NCI-H2227 treated with DMSO at 0.1 percent for 48 hours (cell line): Measurements from ENCODE around the gene WAC.
"Not testable (repeated sequence)": the region's sequence is repeated elsewhere in the genome, so short reads cannot be mapped to it uniquely, and the experiment has no call there.

Experiments
- DNase-seq: peaks from one replicate; lab custom pipeline; 2025; lab: John Stamatoyannopoulos, UW

WAC gene

DNA sequence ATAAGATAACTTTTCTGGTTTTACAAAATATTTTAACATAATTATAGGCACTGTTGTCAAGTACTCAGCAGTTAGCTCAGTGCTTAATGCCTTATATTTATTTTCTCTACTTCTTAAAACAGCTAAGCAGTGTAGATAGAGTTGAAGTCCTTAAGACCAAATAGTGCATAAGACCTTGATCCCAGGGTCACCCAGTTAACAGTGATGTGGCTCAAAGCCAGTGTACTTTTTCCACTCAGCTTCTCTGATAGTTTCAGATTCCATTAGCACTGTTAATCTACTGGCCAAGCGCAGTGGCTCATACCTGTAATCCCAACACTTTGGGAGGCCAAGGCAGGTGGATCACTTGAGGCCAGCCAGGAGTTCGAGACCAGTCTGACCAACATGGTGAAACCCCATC, 83.6 kb downstream of the WAC start:
- DNase-seq = no peak

DNA sequence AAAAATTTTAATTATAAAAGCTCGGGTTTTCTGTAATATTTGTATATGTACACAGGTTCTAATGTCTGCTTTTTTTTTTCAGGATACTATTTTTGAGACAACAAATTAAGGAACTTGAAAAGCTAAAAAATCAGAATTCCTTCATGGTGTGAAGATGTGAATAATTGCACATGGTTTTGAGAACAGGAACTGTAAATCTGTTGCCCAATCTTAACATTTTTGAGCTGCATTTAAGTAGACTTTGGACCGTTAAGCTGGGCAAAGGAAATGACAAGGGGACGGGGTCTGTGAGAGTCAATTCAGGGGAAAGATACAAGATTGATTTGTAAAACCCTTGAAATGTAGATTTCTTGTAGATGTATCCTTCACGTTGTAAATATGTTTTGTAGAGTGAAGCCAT, 86.5 kb downstream of the WAC start:
- DNase-seq = no peak

DNA sequence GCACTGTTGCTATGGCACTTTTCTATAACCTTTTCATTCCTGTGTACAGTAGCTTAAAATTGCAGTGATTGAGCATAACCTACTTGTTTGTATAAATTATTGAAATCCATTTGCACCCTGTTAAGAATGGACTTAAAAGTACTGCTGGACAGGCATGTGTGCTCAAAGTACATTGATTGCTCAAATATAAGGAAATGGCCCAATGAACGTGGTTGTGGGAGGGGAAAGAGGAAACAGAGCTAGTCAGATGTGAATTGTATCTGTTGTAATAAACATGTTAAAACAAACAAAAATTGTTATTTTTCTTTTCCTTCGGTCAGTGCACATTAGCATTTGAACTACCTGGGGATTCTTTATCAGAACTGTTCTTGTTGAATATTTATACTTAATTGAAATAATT, 87.3 kb downstream of the WAC start:
- DNase-seq = no peak

DNA sequence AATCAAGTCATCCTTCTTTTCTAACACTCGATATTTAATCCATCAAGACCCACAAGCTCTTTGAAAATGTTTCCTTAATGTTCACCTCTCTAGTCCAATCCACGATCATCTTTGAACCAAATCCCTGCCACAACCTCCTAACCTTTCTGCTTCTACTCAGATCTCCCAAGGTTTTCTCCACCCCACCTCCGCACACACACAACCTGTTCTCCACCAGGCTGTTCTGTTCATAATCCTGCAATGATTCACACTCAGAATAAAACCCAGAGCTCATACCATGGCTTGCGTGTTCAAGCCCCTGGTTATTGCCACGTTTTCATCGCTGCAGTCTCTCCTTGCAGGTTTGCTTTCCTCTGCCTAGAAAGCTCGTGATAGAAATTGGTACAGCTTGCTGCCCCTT, 90.6 kb downstream of the WAC start:
- DNase-seq = no peak

DNA sequence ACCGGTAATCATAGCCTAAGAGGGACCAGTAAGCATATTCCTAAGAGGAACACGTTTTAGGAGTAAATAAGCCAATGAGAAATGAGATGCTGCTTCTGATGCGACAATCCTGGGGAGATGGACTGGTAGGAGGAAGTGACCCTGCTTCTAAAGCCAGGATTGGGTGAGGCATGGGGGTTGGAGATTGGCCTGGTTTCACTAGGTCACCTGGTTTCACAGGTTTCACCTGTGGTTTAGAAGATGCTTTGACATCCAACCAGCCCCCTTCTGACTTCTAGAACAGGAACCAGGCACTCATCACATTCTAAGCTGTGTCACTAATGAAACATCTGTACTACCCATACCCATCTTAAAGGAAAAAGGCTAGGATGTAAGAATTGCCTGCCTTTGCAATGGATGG, 91.4 kb downstream of the WAC start:
- DNase-seq = no peak

DNA sequence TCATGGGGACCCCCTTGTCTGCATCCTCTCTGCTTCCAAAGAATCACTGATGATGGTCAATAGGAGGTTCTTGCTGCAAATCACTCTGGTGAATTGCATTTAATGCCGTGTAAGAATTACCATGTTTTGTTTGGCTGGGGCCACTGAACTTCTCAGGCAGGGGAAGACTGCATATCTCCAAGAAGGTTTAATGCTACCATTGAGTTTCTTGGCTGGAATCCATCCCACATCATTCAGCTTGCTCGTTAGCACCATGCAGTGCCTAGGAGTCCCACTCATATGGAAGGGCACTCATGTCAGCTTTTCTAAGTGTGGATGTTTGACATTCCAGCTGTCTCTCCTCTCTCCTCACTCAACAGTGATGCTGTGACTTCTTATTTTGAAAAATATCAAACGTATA, 94.2 kb downstream of the WAC start:
- DNase-seq = no peak

DNA sequence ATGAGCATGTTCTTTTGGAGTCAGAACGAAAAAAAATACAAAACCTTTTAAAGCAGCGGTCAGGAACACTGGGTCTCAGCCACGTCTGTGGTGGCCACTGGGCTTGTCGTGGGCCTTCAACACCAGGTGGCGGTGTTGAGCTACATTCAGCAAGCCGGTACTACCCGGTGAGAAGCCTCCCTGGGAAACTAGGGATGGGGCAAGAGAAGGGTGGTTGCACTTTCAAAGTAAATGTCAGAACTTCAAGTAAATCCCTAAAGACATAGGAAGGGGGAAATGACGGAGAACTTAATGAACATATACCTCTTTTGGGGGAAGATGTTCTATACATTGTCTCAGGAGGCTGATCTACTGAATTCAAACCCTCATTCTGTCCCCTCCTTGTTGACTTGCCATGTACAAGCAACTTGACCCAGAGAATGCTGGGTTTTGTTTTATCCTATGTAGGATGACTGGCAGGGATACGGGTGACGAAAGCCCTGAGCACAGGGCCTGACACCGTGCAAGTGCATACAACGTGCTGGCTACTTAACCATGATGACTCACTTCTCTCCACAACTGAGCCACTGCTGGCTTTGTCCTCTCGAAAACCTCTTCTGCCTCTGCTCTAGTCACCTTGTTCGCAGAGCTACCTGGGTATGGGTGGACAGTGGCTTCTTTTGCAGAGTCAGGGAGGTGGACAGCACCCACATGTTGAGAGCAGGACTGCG, 95.4 kb downstream of the WAC start:
- DNase-seq = peak; percentile 23

DNA sequence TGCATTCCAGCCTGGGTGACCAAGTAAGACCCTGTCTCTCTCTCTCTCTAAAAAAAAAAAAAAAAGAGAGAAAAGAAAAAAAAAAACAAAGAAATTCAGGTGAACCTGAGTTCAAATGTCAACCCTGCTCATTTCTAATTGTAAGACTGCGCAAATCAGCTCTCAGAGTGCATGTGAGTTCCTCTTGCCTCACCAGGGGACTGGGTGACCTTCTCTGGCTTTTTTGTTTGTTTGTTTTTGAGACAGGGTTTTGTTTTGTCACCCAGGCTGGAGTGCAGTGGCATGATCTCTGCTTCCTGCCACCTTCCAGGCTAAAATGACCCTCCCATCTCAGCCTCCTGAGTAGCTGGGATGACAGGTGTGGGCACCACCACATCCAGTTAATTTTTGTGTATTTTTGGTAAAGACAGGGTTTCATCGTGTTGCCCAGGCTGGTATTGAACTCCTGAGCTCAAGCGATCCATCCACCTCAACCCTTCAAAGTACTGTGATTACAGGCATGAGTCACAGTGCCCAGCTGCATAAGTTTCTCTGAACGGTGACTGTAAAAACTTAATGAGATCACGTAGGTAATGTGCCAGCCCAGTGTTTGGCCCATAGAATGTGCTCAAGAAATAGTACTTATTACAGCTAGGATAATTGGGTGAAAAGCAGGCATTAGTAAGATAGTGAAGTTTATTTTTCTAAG, 99.1 kb downstream of the WAC start:
- DNase-seq = no peak

DNA sequence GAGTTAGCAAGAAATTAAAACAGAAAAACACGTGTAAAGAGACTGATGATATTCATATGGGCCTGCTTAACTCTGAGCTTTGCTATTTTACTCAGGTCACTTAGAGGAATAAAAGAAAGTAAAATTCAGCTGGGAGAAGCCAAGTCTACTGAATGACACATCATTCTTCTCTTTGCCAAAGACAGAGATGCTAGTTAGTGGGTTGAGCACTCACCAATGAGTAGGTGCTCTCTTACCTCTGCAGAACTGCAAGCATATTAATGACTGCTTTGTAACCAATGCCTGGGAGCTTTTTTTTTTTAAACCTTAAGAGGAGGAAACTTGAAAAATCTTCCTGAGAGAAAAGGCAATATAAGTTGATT, 99.6 kb downstream of the WAC start:
- no peak for DNase-seq

DNA sequence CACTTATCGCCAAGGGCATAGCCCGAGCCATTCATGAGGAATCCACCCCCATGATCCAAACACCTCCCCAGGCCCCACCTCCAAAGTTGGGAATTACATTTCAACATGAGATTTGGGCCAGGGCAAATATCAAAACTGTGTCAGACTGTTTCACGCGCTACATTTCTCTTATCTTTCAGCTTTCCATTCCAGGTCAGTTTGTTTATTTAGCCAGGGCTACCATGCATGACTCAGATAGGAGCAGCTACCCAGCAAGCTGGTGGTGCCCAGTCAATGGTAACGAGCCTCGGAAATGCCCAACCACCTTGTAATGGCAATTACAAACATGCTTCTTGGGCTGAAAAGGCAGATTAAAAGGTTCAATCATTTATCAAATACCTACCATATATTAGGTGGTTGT, 100.8 kb downstream of the WAC start:
- DNase-seq = no peak

DNA sequence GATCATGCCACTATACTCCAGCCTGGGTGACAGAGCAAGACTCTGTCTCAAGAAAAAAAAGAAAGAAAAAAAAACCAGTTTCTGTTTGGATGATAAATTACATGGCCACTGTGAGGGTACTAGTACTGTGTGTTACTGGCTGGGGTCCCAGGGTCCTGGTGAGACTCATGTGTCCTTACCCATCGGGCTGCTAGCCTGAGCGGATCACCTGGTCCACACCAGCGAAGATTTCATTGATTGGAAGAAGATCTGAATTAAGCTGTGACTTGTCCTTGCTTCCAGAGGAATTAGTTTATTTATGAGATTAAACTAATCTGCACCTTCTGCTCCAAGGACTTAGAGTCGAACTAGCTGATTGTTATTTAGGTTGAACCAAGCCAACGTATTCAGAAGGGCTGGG, 104.4 kb downstream of the WAC start:
- no peak for DNase-seq

DNA sequence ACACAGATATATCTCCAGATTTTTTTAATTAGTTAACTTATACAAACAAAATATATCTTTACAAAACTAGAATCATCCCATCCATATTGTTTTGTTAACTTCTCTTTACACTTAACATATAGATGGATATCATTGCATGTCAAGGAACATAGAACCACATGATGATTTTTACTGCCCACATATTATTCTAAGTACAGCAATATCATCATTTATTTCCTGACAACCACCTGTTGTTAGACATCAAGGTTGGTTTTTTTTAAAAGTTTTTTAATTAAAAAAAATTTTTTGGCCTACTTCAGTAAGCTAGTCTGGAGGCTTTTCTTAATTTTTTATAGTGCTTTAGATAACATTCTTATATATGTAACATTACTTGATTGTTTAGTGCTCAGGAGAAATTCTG, 105.5 kb downstream of the WAC start:
- DNase-seq = no peak

DNA sequence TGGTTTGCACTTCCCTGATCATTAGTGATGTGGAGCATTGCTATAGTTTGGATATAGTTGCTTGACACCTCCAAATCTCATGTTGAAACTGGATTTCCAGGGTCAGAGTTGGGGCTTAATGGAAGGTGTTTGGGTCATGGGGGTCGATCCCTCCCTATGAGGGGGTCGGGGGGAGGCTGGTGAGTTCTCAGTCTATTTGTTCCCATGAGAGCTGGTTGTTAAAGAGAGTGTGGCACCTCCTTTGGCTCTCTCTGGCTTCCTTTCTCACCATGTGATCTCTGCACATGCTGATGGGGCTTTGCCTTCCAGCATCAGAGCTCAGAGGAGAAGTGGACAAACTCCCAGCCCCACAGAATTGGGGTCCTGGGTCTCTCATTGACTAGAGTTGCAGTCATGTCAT, 107.6 kb downstream of the WAC start:
- DNase-seq = no peak

DNA sequence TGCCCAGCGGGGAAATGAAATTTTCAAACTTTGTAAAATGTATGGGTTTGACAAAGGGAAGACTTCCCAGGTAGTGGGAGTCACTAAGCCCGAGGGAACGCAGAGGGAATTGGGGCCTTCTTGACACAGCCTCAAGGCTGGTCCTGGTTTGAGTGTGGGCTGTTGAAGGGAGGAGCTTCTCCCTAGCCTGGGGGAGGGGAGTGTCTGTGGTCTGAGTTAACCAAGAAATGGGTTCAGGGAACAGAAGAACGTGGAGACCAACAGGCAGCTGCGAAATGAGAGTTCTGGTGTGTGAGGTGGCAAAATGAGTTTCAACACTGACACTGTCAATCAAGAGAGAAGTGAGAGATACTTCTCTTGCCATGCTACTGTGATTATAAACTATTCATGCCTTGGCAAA, 111.7 kb downstream of the WAC start:
- no peak for DNase-seq

DNA sequence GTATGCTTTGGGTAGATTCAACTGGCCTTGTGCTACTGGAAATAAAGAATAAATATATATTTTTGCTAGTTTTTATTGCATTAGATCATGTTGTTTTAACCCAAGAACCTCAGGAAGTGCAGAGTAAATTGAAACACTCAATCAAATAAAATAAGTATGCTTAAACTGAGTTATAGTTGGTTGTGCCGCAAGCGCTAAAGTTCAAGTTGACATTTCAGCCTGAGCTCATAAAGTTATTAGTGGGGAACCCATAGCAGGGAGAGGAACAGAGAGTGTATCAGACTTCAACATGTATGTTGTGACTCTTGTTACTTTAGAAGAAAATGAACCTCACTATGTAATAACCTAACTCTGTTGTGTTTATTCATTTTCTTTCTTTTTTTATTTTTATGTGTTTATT, 119.2 kb downstream of the WAC start:
- no peak for DNase-seq

DNA sequence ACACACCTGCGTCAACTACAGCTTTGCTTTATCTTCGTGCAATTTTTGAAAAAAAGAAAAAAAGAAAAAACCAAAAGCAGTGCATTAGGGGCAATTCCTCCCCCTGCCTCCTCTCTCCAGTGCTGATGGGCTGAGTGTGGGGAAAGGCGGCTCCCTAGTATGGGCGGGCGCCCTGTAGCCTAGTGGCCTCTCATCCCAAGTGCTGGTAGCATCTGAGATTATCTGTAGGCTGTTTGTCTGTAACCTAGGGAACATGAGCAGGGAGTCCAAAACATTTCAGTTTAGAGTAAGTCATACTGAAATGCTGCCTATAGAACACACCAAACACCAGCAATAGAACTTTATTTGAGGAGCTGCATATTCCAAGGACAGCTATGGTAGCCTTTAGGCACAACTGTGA, 119.8 kb downstream of the WAC start:
- DNase-seq = no peak

DNA sequence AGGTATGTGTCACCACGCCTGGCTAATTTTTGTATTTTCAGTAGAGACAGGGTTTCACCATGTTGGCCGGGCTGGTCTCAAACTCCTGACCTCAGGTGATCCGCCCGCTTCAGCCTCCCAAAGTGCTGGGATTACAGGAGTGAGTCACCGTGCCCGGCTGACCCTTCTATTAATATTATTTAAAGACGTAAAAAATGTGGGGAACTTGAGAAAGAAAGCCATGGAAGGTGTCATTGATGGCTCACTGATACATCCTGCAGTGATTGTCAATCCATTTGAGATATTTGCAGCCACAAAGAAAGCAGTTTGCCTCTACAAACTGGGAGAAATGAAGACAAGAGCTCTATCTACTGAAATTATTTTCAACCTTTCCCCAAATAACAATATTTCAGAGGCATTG, 125.9 kb downstream of the WAC start:
- not testable (repeated sequence) for DNase-seq

DNA sequence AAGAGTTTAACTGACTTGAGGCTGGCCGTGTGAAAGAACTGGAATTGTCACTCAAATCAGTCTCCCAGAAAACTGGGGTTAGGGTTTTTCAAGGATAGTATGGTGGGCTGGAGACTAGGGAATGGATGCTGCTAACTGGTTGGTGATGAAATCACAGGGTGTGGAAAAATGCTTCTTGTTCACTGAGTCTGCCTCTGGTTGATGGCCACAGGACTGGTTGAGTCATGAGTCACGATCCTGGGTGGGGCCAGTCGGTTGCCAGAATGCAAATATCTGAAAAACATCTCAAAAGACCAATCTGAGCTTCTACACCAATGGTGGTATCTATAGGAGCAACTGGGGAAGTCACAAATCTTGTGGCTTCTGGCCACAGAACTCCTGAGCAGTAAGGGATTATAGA, 128.1 kb downstream of the WAC start:
- no peak for DNase-seq

DNA sequence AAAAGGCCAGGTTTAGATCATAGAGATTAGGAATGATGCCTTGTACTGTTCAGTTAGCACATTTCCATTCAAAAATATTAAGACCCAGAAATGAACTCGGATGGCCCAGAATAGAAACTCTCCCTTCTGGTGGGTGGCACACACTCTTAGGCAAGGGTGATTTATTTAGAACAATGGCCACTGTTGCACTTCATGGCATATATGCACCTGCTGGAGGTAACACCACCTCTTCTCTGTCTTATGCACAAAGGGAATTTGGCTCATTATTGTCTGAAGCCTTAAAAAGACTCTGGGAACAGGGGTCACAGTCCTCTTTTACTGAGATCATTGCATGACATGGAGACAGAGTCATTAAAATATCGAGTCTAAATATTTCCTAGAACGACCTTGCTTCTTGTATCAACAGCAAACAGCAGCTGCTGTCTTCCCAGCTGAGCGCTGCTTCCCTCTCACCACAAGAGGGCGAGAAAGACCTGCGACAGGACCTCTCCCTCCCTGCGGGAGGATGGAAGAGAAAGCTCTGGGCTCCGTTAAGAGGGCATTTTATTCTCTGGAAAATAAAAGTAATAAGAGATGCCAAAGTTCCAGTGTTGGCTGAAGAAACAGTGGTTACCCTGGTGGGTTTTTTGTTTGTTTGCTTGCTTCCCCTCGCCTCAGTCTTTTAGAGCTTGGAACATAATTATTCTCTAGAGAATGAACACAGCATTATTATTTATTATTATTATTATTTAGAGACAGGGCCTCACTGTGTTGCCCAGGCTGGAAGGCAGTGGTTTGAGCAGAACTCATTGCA, 130.9 kb downstream of the WAC start:
- peak; percentile 54 for DNase-seq

DNA sequence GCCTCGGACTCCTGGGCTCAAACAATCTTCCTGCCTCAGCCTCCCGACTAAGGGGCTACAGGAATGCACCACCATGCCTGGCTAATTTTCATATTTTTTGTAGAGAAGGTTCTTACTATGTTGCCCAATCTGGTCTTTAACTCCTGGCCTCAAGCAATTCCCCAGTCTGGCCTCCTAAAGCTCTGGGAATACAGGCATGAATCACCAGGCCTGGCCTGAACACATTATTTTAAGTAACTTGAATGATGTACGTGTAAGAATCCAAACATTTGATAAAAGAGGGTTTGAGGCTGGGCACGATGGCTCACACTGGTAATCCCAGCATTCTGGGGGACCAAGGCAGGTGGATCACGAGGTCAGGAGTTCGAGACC, 131.4 kb downstream of the WAC start:
- no peak for DNase-seq

DNA sequence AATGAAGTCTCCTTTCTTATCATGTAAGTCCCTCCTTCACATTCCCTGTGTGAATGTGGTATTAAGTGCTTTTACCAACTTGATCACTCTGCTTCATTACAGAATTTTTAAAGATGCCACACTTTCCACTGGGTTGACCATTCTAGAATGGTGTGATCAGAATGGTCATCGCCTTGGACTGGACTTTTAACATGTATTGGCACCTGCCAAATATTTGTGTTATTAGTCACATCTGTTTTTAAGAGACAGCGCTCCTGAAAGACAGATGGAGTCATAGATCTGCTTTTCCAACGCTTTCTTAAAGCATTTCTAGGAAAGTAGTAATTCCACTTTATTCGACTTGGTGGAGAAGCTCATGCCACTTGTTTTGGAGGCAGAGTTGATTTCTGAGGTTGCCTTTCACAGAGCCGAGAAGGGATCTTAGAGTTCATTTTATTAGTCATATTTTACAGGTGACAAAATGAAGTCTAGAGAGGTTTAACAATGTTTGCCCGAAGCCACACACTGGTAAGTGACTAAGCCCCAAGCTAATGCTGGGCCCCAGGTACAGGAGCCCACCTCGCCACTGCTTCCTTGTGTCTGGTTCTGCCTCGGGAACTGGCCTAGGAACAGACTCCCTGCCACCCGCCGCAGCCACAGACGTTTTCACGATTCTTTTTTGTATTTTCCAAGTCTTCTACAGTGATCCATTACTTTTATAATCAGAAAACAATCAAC, 134.0 kb downstream of the WAC start:
- no peak for DNase-seq

DNA sequence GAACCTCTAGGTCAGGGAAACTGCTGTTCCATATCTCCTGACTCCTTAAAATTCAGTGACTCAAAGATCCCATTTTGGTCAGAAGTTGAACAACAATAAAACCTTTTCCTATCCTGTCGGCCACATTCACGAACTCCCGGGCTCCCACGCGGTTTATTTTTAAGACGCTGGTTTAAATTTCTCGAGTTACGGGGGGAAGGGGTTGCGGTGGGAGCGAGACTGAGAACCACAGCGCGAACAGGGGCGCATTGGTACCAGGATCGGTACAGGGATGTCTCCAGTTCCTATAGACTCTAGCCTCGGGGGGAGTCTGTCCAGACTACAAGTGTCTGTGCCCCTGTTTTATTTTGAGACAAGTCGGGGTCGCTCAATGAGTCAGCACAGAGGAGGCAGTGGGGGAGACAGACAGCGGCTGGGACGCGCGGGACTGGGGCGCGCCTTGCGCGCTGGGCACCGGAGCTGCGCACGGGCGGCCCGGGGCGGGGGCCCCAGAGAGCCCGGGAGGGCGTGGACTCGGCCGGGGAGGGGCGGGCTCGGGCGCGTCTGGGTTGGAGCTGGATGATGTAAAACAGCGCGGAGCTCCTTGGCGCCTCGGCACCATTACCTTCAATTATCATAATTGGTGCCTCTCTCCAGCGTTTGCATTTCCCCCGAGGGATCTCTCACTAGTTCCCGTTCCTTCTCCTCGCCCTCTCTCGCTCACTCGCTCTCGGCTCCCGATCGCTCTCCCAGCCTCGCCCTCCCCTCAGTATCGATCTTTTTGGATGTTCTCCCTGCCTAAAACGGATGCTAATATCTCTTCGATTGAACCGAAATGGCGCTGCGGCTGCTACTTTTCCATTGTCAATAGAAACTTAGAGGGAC, 135.7 kb downstream of the WAC start:
- DNase-seq = peak; percentile 39
